ENCODE results near the gene PAM16. TPM values are rescaled to one million over a fixed set of nuclear protein-coding genes. Genes with fewer than 3 reads are reported as not detected.

Gene PAM16
- total and polyA plus RNA-seq, 9 of the 15 experiments (the other 6 are each of a cell fraction or from before 2014, with no cell fraction given), result 38.7 to 273 (median 79.3) TPM

DNA sequence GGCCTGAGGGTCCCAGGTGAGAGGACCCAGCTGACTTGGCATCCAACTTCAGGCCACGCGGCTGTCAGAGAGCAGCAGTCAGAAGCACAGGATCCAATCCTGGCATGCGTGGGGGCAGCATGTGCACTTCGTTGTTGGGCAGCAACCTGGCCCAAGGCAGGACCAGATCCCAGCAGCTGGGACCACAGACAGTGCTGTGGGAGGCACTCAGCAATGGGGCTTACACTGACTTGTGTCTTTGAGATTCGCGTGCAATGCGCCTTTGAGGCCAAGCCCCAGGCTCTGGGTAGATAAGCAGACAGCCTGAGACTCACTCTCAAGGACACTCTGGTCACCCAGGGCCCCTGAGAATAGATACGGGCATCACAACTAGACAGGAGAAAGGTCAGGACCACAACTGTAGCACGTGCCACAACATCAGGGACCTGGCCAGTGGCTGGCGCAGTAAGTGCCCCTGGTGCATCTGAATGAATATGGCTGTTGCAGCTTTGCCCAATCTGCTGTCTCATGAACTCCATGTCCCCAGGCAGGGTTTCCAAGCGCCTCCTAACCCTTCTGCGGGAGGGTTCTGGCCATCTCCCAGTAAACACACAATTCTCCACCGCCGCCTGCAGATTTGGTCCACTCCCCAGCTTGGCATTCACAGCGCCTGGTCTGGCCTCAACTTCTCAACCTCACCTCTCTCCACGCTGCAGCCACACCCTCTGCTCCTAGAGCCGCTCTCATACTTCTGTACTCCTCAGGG, 3.2 kb downstream of the PAM16 start:
- Histone ChIP-seq H3K4me2 (ENCODE audit: insufficient read depth, low read length) (peak overlapping the region; percentile 45), H3K4me1 (replicated peaks in 1 of 2; ENCODE audit: control insufficient read depth in 2 of 2, insufficient read depth in 2 of 2, low read length in 2 of 2) (peaks cover 22 to 43% of the 10 kb centered on the region in 2 experiments; a peak in 4 of 5 replicates), H3K79me2 (ENCODE audit: control insufficient read depth, insufficient read depth, low read length) (peaks cover 80% of the 10 kb centered on the region), H3K27ac (ENCODE audit: extremely low read depth, low read depth, low read length) (no peak overlapping the region; the same call in 2 of the 3 replicates), H3K9me3 (replicated peaks; ENCODE audit: control insufficient read depth, insufficient read depth, low read depth, low read length) (peaks cover 9% of the 10 kb centered on the region; the same call in 1 of the 2 replicates), H4K20me1 (replicated peaks; ENCODE audit: control insufficient read depth, insufficient read depth, low read length) (peaks cover 13% of the 10 kb centered on the region; the same call in 1 of the 2 replicates), H3K4me3 (no peak overlapping the region), H2AFZ (ENCODE audit: low read depth, low read length) (no peak overlapping the region), H3K27me3 (ENCODE audit: control insufficient read depth in 2 of 2, insufficient read depth in 2 of 2, low read length in 2 of 2) (no peaks in the 10 kb centered on the region), H3K9ac (ENCODE audit: insufficient read depth in 1 of 2, low read depth in 2 of 2, low read length in 2 of 2) (peak overlapping the region; percentile 10 to 73; a peak in 3 of 4 replicates), H3K9me1 (ENCODE audit: control insufficient read depth, insufficient read depth, low read length) (no peaks in the 10 kb centered on the region), H3K36me3 (ENCODE audit: control insufficient read depth, insufficient read depth, low read length) (peaks cover 57% of the 10 kb centered on the region; the same call in 2 of the 3 replicates)
- ChIA-PET POLR2A (interaction anchor here (0.6 to 0.8 kb wide), 4 partner anchors 11 to 374 kb away, joined by 3 to 6 read pairs (median 4); no protein-coding TSS in a partner anchor), CTCF (ENCODE audit: low intra/inter-chr PET ratio) (no interaction called here)
- intact Hi-C loops (cut with micrococcal nuclease), result no loop called here
- BruUV-seq (replicated peaks), result no TSS peak
- ATAC-seq (peak; percentile 63), DNase-seq (ENCODE audit: extremely low read depth in 1 of 4, low spot score in 3 of 4) (peak; percentile 16 to 82 (median 44)), FAIRE-seq (peak; percentile 81)
- 52% methylated on average over 17 of the region's 17 CpGs for WGBS (ENCODE audit: insufficient coverage, low coverage, missing lambda C conversion rate)
- in situ Hi-C loops (cut with MboI), result loop anchor here (5.0 kb wide), 1 partner anchor 76 kb away; the partner anchor contains the start of gene TFAP4
- TF ChIP-seq CCNT2 (IDR thresholded peaks at IDR 0.05; ENCODE audit: borderline replicate concordance, extremely low read depth, insufficient read length, low read depth, low read length) (no peak), JUND (IDR thresholded peaks at IDR 0.05; ENCODE audit: borderline replicate concordance, low read depth, low read length) (no peak), JUND (tag; IDR thresholded peaks at IDR 0.05; ENCODE audit: borderline replicate concordance, low read depth, low read length) (no peak), TFAM (CRISPR knock-in tag; conservative IDR thresholded peaks at IDR 0.05) (no peak), KAT8 (IDR thresholded peaks at IDR 0.05; ENCODE audit: low read depth) (no peak), ZNF75A (CRISPR knock-in tag; IDR thresholded peaks at IDR 0.05) (no peak), HDAC6 (IDR thresholded peaks at IDR 0.05; ENCODE audit: low read depth, low read length) (no peak), NR2C1 (IDR thresholded peaks at IDR 0.05) (no peak), NR2C1 (tag; IDR thresholded peaks at IDR 0.05) (peak; percentile 60; the same call in 1 of the 2 replicates), GATA2 (CRISPR knock-in tag; IDR thresholded peaks at IDR 0.05) (peak; percentile 40; the same call in 1 of the 2 replicates), CBFB (CRISPR knock-in tag; IDR thresholded peaks at IDR 0.05) (no peak), NCOA4 (IDR thresholded peaks at IDR 0.05; ENCODE audit: partially characterized antibody) (no peak), BHLHE40 (IDR thresholded peaks at IDR 0.05; ENCODE audit: low read length) (peak; percentile 83), RBM17 (IDR thresholded peaks at IDR 0.05; ENCODE audit: borderline replicate concordance, low read depth, low read length) (no peak), ZNF699 (CRISPR knock-in tag; IDR thresholded peaks at IDR 0.05; ENCODE audit: insufficient replicate concordance) (no peak), SMARCB1 (IDR thresholded peaks at IDR 0.05; ENCODE audit: insufficient read length, low read depth) (no peak), SMARCC2 (IDR thresholded peaks at IDR 0.05; ENCODE audit: low read depth) (no peak), ERF (CRISPR knock-in tag; IDR thresholded peaks at IDR 0.05) (no peak)
- TF ChIP-seq, protein P1, sequence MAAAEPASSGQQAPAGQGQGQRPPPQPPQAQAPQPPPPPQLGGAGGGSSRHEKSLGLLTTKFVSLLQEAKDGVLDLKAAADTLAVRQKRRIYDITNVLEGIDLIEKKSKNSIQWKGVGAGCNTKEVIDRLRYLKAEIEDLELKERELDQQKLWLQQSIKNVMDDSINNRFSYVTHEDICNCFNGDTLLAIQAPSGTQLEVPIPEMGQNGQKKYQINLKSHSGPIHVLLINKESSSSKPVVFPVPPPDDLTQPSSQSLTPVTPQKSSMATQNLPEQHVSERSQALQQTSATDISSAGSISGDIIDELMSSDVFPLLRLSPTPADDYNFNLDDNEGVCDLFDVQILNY (CRISPR knock-in tag; IDR thresholded peaks at IDR 0.05), result no peak
- TF ChIP-seq, protein P2, sequence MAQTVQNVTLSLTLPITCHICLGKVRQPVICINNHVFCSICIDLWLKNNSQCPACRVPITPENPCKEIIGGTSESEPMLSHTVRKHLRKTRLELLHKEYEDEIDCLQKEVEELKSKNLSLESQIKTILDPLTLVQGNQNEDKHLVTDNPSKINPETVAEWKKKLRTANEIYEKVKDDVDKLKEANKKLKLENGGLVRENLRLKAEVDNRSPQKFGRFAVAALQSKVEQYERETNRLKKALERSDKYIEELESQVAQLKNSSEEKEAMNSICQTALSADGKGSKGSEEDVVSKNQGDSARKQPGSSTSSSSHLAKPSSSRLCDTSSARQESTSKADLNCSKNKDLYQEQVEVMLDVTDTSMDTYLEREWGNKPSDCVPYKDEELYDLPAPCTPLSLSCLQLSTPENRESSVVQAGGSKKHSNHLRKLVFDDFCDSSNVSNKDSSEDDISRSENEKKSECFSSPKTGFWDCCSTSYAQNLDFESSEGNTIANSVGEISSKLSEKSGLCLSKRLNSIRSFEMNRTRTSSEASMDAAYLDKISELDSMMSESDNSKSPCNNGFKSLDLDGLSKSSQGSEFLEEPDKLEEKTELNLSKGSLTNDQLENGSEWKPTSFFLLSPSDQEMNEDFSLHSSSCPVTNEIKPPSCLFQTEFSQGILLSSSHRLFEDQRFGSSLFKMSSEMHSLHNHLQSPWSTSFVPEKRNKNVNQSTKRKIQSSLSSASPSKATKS (CRISPR knock-in tag; IDR thresholded peaks at IDR 0.05), result no peak

Measured in K562 (cell line).